HG03565 (cell line): Measurements from ENCODE around the gene KCNAB3.

Experiments used
- ATAC-seq: cut with Tn5 transposase; IDR thresholded peaks from one replicate; pipeline ENCODE4 v1.9.1; 2021; ENCODE audit warnings: mild to moderate bottlenecking, moderate library complexity; ENCODE audit not compliant: unreplicated experiment

The KCNAB3 gene

DNA sequence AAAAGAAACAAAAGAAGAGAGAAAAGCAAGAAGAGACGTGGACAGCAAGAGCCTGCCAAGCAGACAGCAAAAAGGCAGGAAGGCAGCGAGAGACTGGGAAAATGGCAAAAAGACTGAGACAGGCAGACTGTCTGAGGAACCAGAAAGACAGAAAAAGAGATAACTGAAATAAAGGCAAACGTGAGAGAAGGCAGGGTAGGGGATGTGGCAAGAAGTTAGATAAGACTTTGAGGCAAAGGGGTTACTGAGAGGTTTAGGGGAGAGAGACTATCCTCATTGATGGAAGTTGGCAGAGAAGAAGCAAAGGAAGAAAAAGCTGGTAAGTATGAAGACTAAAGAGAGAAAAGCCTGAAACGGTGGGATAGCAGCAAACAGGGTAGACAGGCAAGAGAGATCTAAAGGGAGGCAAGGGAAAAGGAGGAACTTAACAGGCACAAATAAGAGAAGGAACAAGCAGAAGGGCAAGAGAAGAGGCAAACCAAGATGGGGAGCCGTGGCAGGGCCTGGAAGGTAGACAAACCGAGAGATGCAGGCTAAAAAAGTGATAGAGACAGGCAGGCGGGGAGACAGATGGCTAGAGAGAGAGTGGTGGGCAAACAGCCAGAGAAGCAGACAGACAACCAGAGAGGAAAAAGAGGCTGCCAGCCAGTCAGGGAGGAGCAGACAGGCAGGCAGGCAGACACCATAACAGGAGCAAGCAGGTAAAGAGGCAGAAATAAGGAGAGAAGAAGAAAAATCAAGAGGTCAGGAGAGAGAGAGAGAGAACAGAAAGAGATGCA lies 48.2 kb downstream of the KCNAB3 start:
- ATAC-seq, result no peak

GRCh38 chr17:7880076-7880868 lies 49.4 kb downstream of the KCNAB3 start:
- ATAC-seq, result no peak

- ATAC-seq, result no peak
These were observed 51.4 kb downstream of the KCNAB3 start for GRCh38 chr17:7878234-7878633.

- ATAC-seq, result no peak
These were observed 53.8 kb downstream of the KCNAB3 start for GRCh38 chr17:7875804-7876370.

DNA sequence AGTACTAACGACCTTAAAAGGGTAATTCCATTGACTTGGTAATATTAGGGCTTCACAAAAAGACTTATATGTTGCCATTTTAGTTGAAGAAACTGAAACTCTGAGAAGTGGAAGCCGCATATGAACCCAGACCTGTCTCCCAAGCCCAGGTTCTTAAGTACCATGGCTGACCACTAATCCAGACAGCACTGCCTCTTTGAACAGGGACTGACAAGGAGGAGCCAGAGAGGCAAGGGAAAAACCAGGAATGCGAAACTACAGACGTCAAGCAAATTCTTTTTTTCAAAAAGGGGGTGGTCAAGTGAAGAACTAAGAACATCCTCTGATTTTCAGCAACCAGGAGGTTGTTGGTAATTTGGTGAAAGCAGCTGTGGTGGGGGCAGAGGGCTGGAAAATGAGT lies 56.6 kb downstream of the KCNAB3 start:
- no peak for ATAC-seq
